ENCODE data around the gene PRICKLE2. TPM values are rescaled to one million over a fixed set of nuclear protein-coding genes. Genes with fewer than 3 reads are reported as not detected.

The PRICKLE2 gene
- total and polyA plus RNA-seq, 3 donors from 2014 or later, result 5.5 to 10.1 (median 9.1) TPM

- Histone ChIP-seq H3K9me3 (no peaks in the 10 kb centered on the region), H3K27ac (no peak overlapping the region), H3K4me3 (no peak overlapping the region), H3K27me3 (no peaks in the 10 kb centered on the region), H3K4me1 (no peaks in the 10 kb centered on the region), H3K36me3 (ENCODE audit: low read depth, missing control alignments) (no peaks in the 10 kb centered on the region)
- intact Hi-C loops (cut with DNase I; ENCODE audit: low total_unique reads), result no loop called here
- no peak for TF ChIP-seq CTCF (IDR thresholded peaks at IDR 0.05)
- TF ChIP-seq POLR2A (IDR thresholded peaks at IDR 0.05), result no peak
- DNase-seq, result no peak
- 84 to 89% methylated on average over 2 of the region's 2 CpGs for WGBS, 2 donors
These were observed 29.2 kb upstream of the PRICKLE2 start for GRCh38 chr3:64254443-64254842.

GRCh38 chr3:64253689-64254088, 28.4 kb upstream of the PRICKLE2 start:
- no peaks in the 10 kb centered on the region for H3K9me3 ChIP-seq
- no peaks in the 10 kb centered on the region for H3K4me1 ChIP-seq
- no peak overlapping the region for H3K27ac ChIP-seq
- WGBS, 2 donors, result 59 to 81% methylated on average over 6 of the region's 6 CpGs
- DNase-seq, result no peak
- intact Hi-C loops (cut with DNase I; ENCODE audit: low total_unique reads), result no loop called here
- TF ChIP-seq POLR2A (IDR thresholded peaks at IDR 0.05) (no peak), CTCF (IDR thresholded peaks at IDR 0.05) (no peak)
- H3K4me3 ChIP-seq, result no peak overlapping the region
- no peaks in the 10 kb centered on the region for H3K27me3 ChIP-seq
- no peaks in the 10 kb centered on the region for H3K36me3 ChIP-seq (ENCODE audit: low read depth, missing control alignments)

- Histone ChIP-seq H3K4me3 (no peak overlapping the region), H3K9me3 (no peaks in the 10 kb centered on the region), H3K27ac (no peak overlapping the region), H3K27me3 (no peaks in the 10 kb centered on the region), H3K4me1 (no peaks in the 10 kb centered on the region), H3K36me3 (ENCODE audit: low read depth, missing control alignments) (no peaks in the 10 kb centered on the region)
- TF ChIP-seq POLR2A (IDR thresholded peaks at IDR 0.05), result no peak
- no peak for TF ChIP-seq CTCF (IDR thresholded peaks at IDR 0.05)
- 94 to 97% methylated on average over 3 of the region's 3 CpGs for WGBS, 2 donors
- no peak for DNase-seq
- intact Hi-C loops (cut with DNase I; ENCODE audit: low total_unique reads), result no loop called here
These were observed 25.8 kb upstream of the PRICKLE2 start for GRCh38 chr3:64251019-64251418.

- Histone ChIP-seq H3K4me1 (no peaks in the 10 kb centered on the region), H3K27ac (no peak overlapping the region), H3K4me3 (no peak overlapping the region), H3K36me3 (ENCODE audit: low read depth, missing control alignments) (no peaks in the 10 kb centered on the region), H3K9me3 (no peaks in the 10 kb centered on the region), H3K27me3 (no peaks in the 10 kb centered on the region)
- no peak for TF ChIP-seq POLR2A (IDR thresholded peaks at IDR 0.05)
- no peak for TF ChIP-seq CTCF (IDR thresholded peaks at IDR 0.05)
- DNase-seq, result no peak
- WGBS, 2 donors, result 64 to 66% methylated on average over 4 of the region's 4 CpGs
- intact Hi-C loops (cut with DNase I; ENCODE audit: low total_unique reads), result no loop called here
These were observed 22.9 kb upstream of the PRICKLE2 start for GRCh38 chr3:64247991-64248646.

Measured in testis (tissue), 3 donors.